GM12878 (cell line): Measurements from ENCODE around the gene ATXN1. TPM values are rescaled to one million over a fixed set of nuclear protein-coding genes. Genes with fewer than 3 reads are reported as not detected.

ENCODE experiments used
- ASH2L ChIP-seq: fragments of 300-600, 200-600 bp; sonication (generic); IDR thresholded peaks from 2 replicates; pipeline ENCODE4 v1.6.1; 2017; ENCODE audit warnings: low read depth, mild to moderate bottlenecking, borderline replicate concordance
- ATF7 ChIP-seq: fragments of 450-650 bp; IDR thresholded peaks from 2 replicates; pipeline ENCODE4 v1.6.1; 2016; ENCODE audit warnings: low read depth, mild to moderate bottlenecking
- CHD2 ChIP-seq: IDR thresholded peaks from 2 replicates; pipeline ENCODE4 v1.6.1; 2011; ENCODE audit warnings: low read depth, low read length, improper control_type of control experiment, borderline replicate concordance
- FOXM1 ChIP-seq: IDR thresholded peaks from 2 replicates; pipeline ENCODE4 v1.6.1; 2012; ENCODE audit warnings: low read depth, mild to moderate bottlenecking, inconsistent platforms, low read length, moderate library complexity
- JUNB ChIP-seq: IDR thresholded peaks from 2 replicates; pipeline ENCODE4 v1.6.1; 2016; ENCODE audit warnings: antibody characterized with exemption, mild to moderate bottlenecking
- KDM1A ChIP-seq: fragments of 200-600 bp; sonication (generic); IDR thresholded peaks from 2 replicates; pipeline ENCODE4 v1.6.1; 2016; ENCODE audit warnings: borderline replicate concordance
- LARP7 ChIP-seq: fragments of 450-650 bp; IDR thresholded peaks from 2 replicates; pipeline ENCODE4 v1.6.1; 2017; ENCODE audit warnings: mild to moderate bottlenecking
- MYC ChIP-seq: IDR thresholded peaks from 2 replicates; pipeline ENCODE4 v1.6.1; 2011; ENCODE audit warnings: mild to moderate bottlenecking, low read length, moderate library complexity, inconsistent platforms; ENCODE audit not compliant: insufficient read depth, insufficient replicate concordance, insufficient read length, severe bottlenecking
- NFIC ChIP-seq: IDR thresholded peaks from 2 replicates; pipeline ENCODE4 v1.6.1; 2012; ENCODE audit warnings: low read depth, mild to moderate bottlenecking, inconsistent platforms, low read length, moderate library complexity
- POLR2AphosphoS5 ChIP-seq: IDR thresholded peaks from 2 replicates; pipeline ENCODE4 v1.6.1; 2011; ENCODE audit warnings: mild to moderate bottlenecking, low read length, inconsistent platforms
- RB1 ChIP-seq: fragments of 450-650 bp; formaldehyde crosslinking; IDR thresholded peaks from 2 replicates; pipeline ENCODE4 v1.6.1; 2017; ENCODE audit warnings: mild to moderate bottlenecking, borderline replicate concordance
- RCOR1 ChIP-seq: conservative IDR thresholded peaks from 2 replicates; pipeline ENCODE4 v1.6.1; 2012; ENCODE audit warnings: low read depth, low read length, improper control_type of control experiment
- RELA ChIP-seq: fragments of 450-650 bp; IDR thresholded peaks from 2 replicates; pipeline ENCODE4 v1.8.0; 2014; ENCODE audit warnings: borderline replicate concordance; ENCODE audit not compliant: partially characterized antibody
- SIN3A ChIP-seq: IDR thresholded peaks from 2 replicates; pipeline ENCODE4 v1.6.1; 2012; ENCODE audit warnings: low read depth, low read length, improper control_type of control experiment
- SPI1 ChIP-seq: IDR thresholded peaks from 2 replicates; pipeline ENCODE4 v1.6.1; 2011; ENCODE audit warnings: low read depth, mild to moderate bottlenecking, low read length, moderate library complexity, borderline replicate concordance; ENCODE audit not compliant: insufficient read depth
- STAT3 ChIP-seq: IDR thresholded peaks from 2 replicates; pipeline ENCODE4 v1.6.1; 2011; ENCODE audit warnings: low read depth, low read length, improper control_type of control experiment
- ZNF207 ChIP-seq: fragments of 450-650 bp; IDR thresholded peaks from 2 replicates; pipeline ENCODE4 v1.6.1; 2014; ENCODE audit warnings: antibody characterized with exemption, mild to moderate bottlenecking, borderline replicate concordance
- polyA plus RNA-seq, 11 experiments: library from polyadenylated mRNA; depleted of rRNA in 4 of 11; unstranded in 6 of 11; stranded (reverse) in 5 of 11; fragments of >200 nt; fragmentation: Nextera tagmentation in 4 of 11; fragmentation: Illumina TruSeq in 1 of 11; extraction: Ambion mirVana in 4 of 11; extraction: Trizol in 1 of 11; gene quantifications; 1 replicate in 1 of 11; 2 replicates in 10 of 11; pipeline versions ENCODE4 v1.2.1 to v1.2.3, GENCODE V29; 2011 to 2016; ENCODE audit warnings: inconsistent platforms in 2 of 11, missing spikeins in 2 of 11, low read depth in 1 of 11
- total RNA-seq, 4 experiments: library from RNA; depleted of rRNA in 3 of 4; stranded (reverse); fragments of >200 nt in 3 of 4; fragmentation: Illumina TruSeq in 1 of 4; extraction: Trizol in 1 of 4; gene quantifications; 2 replicates each; pipeline versions ENCODE4 v1.2.1 to v1.2.3, GENCODE V29; 2013 to 2021
- TF ChIP-seq, protein P1 (sequence below): fragments of 450-650 bp; IDR thresholded peaks from 2 replicates; pipeline ENCODE4 v1.6.1; 2016; ENCODE audit warnings: mild to moderate bottlenecking
- TF ChIP-seq, protein P2 (sequence below): fragments of 150-350 bp; IDR thresholded peaks from 2 replicates; pipeline ENCODE4 v1.6.1; 2016; ENCODE audit warnings: low read depth, low read length
- TF ChIP-seq, protein P3 (sequence below): IDR thresholded peaks from 2 replicates; pipeline ENCODE4 v1.6.1; 2011; ENCODE audit warnings: borderline replicate concordance, low read depth, mild to moderate bottlenecking, moderate library complexity, mixed read lengths, low read length; ENCODE audit not compliant: insufficient read depth; ENCODE audit errors: extremely low read length
- TF ChIP-seq, protein P4 (sequence below): fragments of 450-650 bp; IDR thresholded peaks from 2 replicates; pipeline ENCODE4 v1.6.1; 2017; ENCODE audit warnings: antibody characterized with exemption, mild to moderate bottlenecking, moderate library complexity

Gene ATXN1
- total and polyA plus RNA-seq, 10 of the 15 experiments (the other 5 are each of a cell fraction or from before 2014, with no cell fraction given), result 12.2 to 51.2 (median 20.5) TPM

DNA sequence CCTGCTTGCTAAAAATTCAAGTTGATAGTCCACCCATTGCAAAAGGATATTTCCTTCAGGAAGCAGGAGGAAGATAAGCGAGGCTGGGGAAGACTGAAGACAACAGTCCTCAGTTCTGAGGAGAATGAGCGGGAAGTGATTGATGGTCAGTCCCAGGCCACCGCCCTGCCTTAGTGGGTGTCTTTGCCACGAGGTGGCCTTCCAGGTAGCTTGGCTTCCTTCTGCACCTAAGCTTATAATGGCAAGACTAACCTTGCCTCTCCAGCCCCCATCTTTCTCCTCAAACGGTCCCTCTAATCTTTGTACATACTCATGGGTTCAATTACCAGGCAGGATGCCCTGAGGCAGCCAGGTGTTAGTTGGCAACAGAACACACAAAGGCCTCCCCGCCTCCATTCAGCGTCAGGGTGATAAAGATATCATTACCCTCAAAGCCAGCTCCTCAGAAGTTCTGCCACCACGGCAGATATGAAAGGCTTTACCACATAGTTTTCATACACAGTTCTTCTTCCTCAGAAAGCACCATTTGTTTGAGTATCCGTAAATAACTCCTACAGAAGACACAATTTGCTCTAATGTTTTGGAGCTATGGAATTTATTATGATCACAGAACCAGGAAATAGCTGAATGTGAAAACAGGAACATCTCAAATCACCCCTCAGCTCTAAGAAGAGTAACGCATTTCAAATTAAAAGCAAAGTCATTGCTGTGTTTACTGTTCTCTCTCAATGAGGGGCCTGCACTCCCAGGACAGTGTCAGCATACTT is 249.4 kb downstream of the ATXN1 start (continued):
- TF ChIP-seq, protein P1, sequence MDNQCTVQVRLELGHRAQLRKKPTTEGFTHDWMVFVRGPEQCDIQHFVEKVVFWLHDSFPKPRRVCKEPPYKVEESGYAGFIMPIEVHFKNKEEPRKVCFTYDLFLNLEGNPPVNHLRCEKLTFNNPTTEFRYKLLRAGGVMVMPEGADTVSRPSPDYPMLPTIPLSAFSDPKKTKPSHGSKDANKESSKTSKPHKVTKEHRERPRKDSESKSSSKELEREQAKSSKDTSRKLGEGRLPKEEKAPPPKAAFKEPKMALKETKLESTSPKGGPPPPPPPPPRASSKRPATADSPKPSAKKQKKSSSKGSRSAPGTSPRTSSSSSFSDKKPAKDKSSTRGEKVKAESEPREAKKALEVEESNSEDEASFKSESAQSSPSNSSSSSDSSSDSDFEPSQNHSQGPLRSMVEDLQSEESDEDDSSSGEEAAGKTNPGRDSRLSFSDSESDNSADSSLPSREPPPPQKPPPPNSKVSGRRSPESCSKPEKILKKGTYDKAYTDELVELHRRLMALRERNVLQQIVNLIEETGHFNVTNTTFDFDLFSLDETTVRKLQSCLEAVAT, result no peak
- no peak for TF ChIP-seq ZNF207
- TF ChIP-seq LARP7, result no peak
- TF ChIP-seq SPI1, result peak; percentile 35; the same call in 1 of the 2 replicates
- no peak for TF ChIP-seq POLR2AphosphoS5
- no peak for TF ChIP-seq FOXM1
- TF ChIP-seq RB1, result no peak
- TF ChIP-seq, protein P2, sequence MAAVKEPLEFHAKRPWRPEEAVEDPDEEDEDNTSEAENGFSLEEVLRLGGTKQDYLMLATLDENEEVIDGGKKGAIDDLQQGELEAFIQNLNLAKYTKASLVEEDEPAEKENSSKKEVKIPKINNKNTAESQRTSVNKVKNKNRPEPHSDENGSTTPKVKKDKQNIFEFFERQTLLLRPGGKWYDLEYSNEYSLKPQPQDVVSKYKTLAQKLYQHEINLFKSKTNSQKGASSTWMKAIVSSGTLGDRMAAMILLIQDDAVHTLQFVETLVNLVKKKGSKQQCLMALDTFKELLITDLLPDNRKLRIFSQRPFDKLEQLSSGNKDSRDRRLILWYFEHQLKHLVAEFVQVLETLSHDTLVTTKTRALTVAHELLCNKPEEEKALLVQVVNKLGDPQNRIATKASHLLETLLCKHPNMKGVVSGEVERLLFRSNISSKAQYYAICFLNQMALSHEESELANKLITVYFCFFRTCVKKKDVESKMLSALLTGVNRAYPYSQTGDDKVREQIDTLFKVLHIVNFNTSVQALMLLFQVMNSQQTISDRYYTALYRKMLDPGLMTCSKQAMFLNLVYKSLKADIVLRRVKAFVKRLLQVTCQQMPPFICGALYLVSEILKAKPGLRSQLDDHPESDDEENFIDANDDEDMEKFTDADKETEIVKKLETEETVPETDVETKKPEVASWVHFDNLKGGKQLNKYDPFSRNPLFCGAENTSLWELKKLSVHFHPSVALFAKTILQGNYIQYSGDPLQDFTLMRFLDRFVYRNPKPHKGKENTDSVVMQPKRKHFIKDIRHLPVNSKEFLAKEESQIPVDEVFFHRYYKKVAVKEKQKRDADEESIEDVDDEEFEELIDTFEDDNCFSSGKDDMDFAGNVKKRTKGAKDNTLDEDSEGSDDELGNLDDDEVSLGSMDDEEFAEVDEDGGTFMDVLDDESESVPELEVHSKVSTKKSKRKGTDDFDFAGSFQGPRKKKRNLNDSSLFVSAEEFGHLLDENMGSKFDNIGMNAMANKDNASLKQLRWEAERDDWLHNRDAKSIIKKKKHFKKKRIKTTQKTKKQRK, result no peak
- no peak for TF ChIP-seq JUNB
- TF ChIP-seq KDM1A, result no peak
- TF ChIP-seq, protein P3, sequence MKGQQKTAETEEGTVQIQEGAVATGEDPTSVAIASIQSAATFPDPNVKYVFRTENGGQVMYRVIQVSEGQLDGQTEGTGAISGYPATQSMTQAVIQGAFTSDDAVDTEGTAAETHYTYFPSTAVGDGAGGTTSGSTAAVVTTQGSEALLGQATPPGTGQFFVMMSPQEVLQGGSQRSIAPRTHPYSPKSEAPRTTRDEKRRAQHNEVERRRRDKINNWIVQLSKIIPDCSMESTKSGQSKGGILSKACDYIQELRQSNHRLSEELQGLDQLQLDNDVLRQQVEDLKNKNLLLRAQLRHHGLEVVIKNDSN, result no peak
- TF ChIP-seq NFIC, result 0 out of 2 replicates have a peak, but pooled peaks have one; percentile 24
- TF ChIP-seq, protein P4, sequence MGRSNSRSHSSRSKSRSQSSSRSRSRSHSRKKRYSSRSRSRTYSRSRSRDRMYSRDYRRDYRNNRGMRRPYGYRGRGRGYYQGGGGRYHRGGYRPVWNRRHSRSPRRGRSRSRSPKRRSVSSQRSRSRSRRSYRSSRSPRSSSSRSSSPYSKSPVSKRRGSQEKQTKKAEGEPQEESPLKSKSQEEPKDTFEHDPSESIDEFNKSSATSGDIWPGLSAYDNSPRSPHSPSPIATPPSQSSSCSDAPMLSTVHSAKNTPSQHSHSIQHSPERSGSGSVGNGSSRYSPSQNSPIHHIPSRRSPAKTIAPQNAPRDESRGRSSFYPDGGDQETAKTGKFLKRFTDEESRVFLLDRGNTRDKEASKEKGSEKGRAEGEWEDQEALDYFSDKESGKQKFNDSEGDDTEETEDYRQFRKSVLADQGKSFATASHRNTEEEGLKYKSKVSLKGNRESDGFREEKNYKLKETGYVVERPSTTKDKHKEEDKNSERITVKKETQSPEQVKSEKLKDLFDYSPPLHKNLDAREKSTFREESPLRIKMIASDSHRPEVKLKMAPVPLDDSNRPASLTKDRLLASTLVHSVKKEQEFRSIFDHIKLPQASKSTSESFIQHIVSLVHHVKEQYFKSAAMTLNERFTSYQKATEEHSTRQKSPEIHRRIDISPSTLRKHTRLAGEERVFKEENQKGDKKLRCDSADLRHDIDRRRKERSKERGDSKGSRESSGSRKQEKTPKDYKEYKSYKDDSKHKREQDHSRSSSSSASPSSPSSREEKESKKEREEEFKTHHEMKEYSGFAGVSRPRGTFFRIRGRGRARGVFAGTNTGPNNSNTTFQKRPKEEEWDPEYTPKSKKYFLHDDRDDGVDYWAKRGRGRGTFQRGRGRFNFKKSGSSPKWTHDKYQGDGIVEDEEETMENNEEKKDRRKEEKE, result no peak
- no peak for TF ChIP-seq SIN3A
- TF ChIP-seq CHD2, result 0 out of 2 replicates have a peak, but pooled peaks have one; percentile 21
- no peak for TF ChIP-seq MYC
- TF ChIP-seq RCOR1, result no peak
- TF ChIP-seq RELA, result no peak
- no peak for TF ChIP-seq STAT3
- 0 out of 2 replicates have a peak, but pooled peaks have one; percentile 33 for TF ChIP-seq ATF7
- no peak for TF ChIP-seq ASH2L
